ENCODE data around the gene C15orf61.

C15orf61 gene

DNA sequence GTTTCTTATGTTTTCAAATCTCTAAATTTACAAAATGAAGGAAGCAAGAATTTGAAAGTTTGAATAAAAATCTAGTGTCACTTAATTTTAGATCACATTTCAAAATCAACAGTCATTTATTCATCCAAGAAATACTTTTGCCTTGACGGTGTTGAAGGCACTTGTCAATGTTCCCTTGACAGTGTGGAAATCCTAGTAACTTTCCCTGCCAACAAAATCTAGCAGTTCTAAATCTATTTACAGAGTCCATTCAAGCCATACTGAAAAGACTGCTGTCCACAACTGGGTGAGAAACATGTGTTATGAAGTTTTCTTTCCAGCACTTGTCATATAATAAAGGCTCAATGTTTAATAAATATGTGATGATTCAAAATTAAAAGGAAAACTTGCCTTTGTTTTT, 12.9 kb downstream of the C15orf61 start:
- Histone ChIP-seq H3K36me3 (ENCODE audit: control insufficient read depth in 2 of 2, insufficient read depth in 2 of 2, low read length in 2 of 2) (no peaks in the 10 kb centered on the region), H3K27me3 (ENCODE audit: control insufficient read depth in 2 of 2, insufficient read depth in 2 of 2, low read length in 2 of 2) (no peaks in the 10 kb centered on the region), H3K9me3 (ENCODE audit: control insufficient read depth in 2 of 2, low read length in 2 of 2) (no peaks in the 10 kb centered on the region), H3K4me1 (ENCODE audit: control insufficient read depth in 2 of 2, insufficient read depth in 2 of 2, low read length in 2 of 2) (no peaks in the 10 kb centered on the region), H3K9ac (ENCODE audit: low read depth in 1 of 2, low read length in 2 of 2) (no peak overlapping the region), H3K4me3 (ENCODE audit: low read length in 2 of 2) (no peak overlapping the region), H3K27ac (ENCODE audit: low read depth in 2 of 2, low read length in 2 of 2) (no peak overlapping the region)

DNA sequence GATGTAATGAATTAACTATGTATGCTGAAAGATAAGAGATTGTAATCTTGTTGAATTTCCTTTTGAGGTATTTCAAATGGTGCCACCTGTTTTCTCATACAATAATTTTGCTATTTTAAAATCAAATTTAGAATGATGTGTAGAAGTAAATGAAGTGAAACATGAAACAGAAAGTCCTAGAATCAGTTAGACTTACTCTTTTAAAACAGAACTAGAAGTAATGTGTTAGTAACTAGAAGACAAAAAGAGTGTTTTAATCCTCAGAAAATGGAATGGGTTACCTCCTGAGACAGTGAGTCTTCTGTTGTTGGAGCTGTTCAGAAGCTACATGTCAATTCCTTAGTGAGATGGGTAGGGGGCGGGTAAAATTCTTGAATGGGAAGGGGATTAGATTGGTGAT, 13.4 kb downstream of the C15orf61 start:
- no peak overlapping the region for H3K27ac ChIP-seq (ENCODE audit: low read depth in 2 of 2, low read length in 2 of 2)
- H3K36me3 ChIP-seq (ENCODE audit: control insufficient read depth in 2 of 2, insufficient read depth in 2 of 2, low read length in 2 of 2) = no peaks in the 10 kb centered on the region
- H3K27me3 ChIP-seq (ENCODE audit: control insufficient read depth in 2 of 2, insufficient read depth in 2 of 2, low read length in 2 of 2) = no peaks in the 10 kb centered on the region
- no peaks in the 10 kb centered on the region for H3K4me1 ChIP-seq (ENCODE audit: control insufficient read depth in 2 of 2, insufficient read depth in 2 of 2, low read length in 2 of 2)
- H3K9me3 ChIP-seq (ENCODE audit: control insufficient read depth in 2 of 2, low read length in 2 of 2) = no peaks in the 10 kb centered on the region
- H3K9ac ChIP-seq (ENCODE audit: low read depth in 1 of 2, low read length in 2 of 2) = no peak overlapping the region
- H3K4me3 ChIP-seq (ENCODE audit: low read length in 2 of 2) = no peak overlapping the region

DNA sequence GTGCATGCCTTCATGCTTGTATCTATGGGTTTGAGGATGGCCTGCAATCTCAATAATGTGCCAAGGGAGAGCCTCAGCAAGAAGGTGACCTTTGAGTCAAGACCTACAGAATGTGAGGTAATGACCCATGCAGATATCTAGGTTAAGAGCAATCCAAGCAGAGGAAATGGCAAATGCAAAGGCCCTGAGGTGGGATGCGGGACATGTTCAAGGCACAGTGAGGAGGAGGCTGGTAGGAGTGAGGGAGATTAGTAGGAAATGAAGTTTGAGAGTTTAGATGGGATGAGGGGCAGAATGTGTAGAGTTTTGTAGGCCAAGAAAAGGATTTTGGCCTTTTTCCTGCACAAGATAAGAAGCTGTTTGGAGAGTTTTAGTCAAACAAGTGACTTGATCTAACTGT, 16.8 kb downstream of the C15orf61 start:
- Histone ChIP-seq H3K27ac (ENCODE audit: low read depth in 2 of 2, low read length in 2 of 2) (no peak overlapping the region), H3K27me3 (ENCODE audit: control insufficient read depth in 2 of 2, insufficient read depth in 2 of 2, low read length in 2 of 2) (no peaks in the 10 kb centered on the region), H3K36me3 (ENCODE audit: control insufficient read depth in 2 of 2, insufficient read depth in 2 of 2, low read length in 2 of 2) (no peaks in the 10 kb centered on the region), H3K4me3 (ENCODE audit: low read length in 2 of 2) (no peak overlapping the region), H3K4me1 (ENCODE audit: control insufficient read depth in 2 of 2, insufficient read depth in 2 of 2, low read length in 2 of 2) (peaks cover 0 to 7% of the 10 kb centered on the region in 2 donors), H3K9me3 (ENCODE audit: control insufficient read depth in 2 of 2, low read length in 2 of 2) (no peaks in the 10 kb centered on the region), H3K9ac (ENCODE audit: low read depth in 1 of 2, low read length in 2 of 2) (no peak overlapping the region)

DNA sequence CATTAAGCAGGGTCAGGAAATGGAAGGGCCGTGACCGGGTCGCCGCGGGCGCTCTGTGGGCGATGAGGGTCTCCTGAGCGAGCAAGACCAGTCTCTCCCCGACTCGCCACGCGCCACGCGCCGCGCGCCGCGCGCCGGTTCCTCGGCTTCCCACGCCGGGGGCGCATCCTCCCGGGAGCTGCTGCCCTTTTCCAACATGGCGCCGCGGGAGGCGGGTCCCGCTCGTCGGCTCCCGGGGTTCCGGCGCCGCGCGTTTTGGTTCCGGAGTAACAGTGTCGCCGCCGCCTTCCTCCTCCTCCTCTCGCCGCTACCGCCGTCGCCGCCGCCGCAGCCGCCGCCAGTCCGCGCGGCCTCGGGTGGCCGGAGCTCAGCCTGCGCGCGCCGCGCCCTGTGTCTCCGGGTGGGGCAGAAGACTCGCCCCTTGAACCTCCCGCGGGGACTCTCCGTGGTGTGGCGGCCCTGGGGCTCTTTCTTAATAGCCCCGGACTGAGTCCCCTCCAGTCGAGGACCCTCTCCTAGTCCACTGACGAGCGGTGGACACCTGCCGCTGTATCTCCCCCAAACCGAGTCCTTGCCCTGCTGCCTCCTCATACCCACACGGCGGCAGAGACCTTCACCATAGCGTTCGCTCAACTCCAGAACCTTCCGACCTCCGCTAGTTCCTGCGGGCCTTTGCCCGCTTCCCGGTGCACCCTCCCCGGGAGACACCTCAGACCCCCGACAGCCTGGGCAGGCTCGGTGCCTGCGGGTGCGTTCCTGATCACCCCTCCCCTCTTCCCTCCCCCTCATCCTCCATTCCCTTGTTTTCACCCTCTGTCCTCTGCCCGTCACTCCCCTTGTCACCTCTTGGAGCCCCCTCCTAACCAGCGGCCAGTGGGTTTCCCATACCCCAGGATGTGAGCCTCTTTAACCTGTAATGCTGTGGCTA, 21.8 kb downstream of the C15orf61 start, which contains the start of gene MAP2K5:
MAP2K5 (plus strand) TSS at position 284 of the 928 bp plus-strand sequence; CDS start at position 917, 633 bp downstream.
- H3K9ac ChIP-seq (ENCODE audit: low read depth in 1 of 2, low read length in 2 of 2) = peak within 1 kb of the TSS; percentile 92 to 96
- no peaks in the 10 kb centered on the region for H3K9me3 ChIP-seq (ENCODE audit: control insufficient read depth in 2 of 2, low read length in 2 of 2)
- H3K27me3 ChIP-seq (ENCODE audit: control insufficient read depth in 2 of 2, insufficient read depth in 2 of 2, low read length in 2 of 2) = no peaks in the 10 kb centered on the region
- H3K27ac ChIP-seq (ENCODE audit: low read depth in 2 of 2, low read length in 2 of 2) = peak within 1 kb of the TSS; percentile 89 to 90
- peaks cover 18 to 19% of the 10 kb centered on the region in 2 donors for H3K4me1 ChIP-seq (ENCODE audit: control insufficient read depth in 2 of 2, insufficient read depth in 2 of 2, low read length in 2 of 2)
- H3K36me3 ChIP-seq (ENCODE audit: control insufficient read depth in 2 of 2, insufficient read depth in 2 of 2, low read length in 2 of 2) = peaks cover 3 to 5% of the 10 kb centered on the region in 2 donors
- peak within 1 kb of the TSS; percentile 72 to 99 for H3K4me3 ChIP-seq (ENCODE audit: low read length in 2 of 2)

DNA sequence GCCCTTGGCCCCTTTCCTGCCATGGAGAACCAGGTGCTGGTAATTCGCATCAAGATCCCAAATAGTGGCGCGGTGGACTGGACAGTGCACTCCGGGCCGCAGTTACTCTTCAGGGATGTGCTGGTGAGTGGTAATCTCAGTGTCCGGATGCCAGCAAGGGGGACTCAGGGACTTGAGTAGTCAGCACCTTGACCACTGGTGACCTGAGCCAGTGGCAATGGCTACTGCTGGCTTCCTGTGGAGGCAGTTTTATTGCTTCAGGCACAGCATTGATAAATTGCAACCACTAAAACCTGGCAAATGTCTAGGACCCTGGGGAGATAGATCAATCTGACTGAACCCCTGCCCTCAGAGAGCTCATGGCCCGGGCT, 22.4 kb downstream of the C15orf61 start:
- H3K9me3 ChIP-seq (ENCODE audit: control insufficient read depth in 2 of 2, low read length in 2 of 2) = no peaks in the 10 kb centered on the region
- no peaks in the 10 kb centered on the region for H3K27me3 ChIP-seq (ENCODE audit: control insufficient read depth in 2 of 2, insufficient read depth in 2 of 2, low read length in 2 of 2)
- H3K36me3 ChIP-seq (ENCODE audit: control insufficient read depth in 2 of 2, insufficient read depth in 2 of 2, low read length in 2 of 2) = peaks cover 3 to 5% of the 10 kb centered on the region in 2 donors
- peak overlapping the region; percentile 89 to 90 for H3K27ac ChIP-seq (ENCODE audit: low read depth in 2 of 2, low read length in 2 of 2)
- H3K9ac ChIP-seq (ENCODE audit: low read depth in 1 of 2, low read length in 2 of 2) = peak overlapping the region; percentile 92
- peaks cover 19 to 20% of the 10 kb centered on the region in 2 donors for H3K4me1 ChIP-seq (ENCODE audit: control insufficient read depth in 2 of 2, insufficient read depth in 2 of 2, low read length in 2 of 2)
- peak overlapping the region; percentile 72 to 99 for H3K4me3 ChIP-seq (ENCODE audit: low read length in 2 of 2)

DNA sequence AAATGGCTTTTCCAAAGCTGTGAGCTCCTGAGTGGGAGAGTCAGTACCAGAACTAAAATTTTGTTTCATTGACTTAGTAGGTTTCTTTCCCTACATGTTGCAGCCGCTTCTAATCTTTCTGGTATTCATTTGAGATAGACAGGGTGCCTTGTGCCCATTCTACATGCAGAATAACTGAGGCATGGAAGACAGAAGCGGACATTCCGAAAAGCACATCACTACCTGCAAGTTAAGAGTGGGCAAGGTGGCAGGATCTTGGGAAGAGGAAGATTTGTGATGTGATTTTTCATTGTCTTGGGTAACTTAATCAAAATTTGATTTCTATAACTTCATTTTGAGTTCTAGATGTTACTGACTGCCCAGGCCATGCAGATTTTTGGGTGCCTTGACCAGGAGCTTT, 23.5 kb downstream of the C15orf61 start:
- no peaks in the 10 kb centered on the region for H3K27me3 ChIP-seq (ENCODE audit: control insufficient read depth in 2 of 2, insufficient read depth in 2 of 2, low read length in 2 of 2)
- H3K9me3 ChIP-seq (ENCODE audit: control insufficient read depth in 2 of 2, low read length in 2 of 2) = no peaks in the 10 kb centered on the region
- H3K9ac ChIP-seq (ENCODE audit: low read depth in 1 of 2, low read length in 2 of 2) = no peak overlapping the region
- H3K4me3 ChIP-seq (ENCODE audit: low read length in 2 of 2) = peak overlapping the region in 1 of 2 donors; percentile 4
- no peak overlapping the region for H3K27ac ChIP-seq (ENCODE audit: low read depth in 2 of 2, low read length in 2 of 2)
- peaks cover 26 to 27% of the 10 kb centered on the region in 2 donors for H3K4me1 ChIP-seq (ENCODE audit: control insufficient read depth in 2 of 2, insufficient read depth in 2 of 2, low read length in 2 of 2)
- peaks cover 3 to 5% of the 10 kb centered on the region in 2 donors for H3K36me3 ChIP-seq (ENCODE audit: control insufficient read depth in 2 of 2, insufficient read depth in 2 of 2, low read length in 2 of 2)

DNA sequence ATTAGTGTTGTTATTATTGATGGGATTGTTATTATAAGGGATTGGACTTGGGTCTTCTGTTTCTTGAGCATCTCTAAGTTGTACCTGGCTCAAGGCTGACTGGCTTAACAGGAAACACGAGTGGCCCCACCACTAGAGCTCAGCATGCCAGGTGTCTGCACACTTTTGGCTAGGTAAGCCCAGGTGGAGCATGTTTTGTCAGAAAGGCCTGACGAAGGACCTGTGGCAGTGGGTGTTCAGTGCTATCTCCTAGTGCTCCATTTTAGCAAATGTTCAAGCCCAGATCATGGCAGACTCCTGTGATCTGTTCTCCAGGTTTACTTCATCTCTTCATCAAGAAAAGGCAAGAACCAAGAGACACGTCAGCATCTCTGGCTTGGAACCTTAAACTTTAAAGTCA, 24.9 kb downstream of the C15orf61 start:
- Histone ChIP-seq H3K27me3 (ENCODE audit: control insufficient read depth in 2 of 2, insufficient read depth in 2 of 2, low read length in 2 of 2) (no peaks in the 10 kb centered on the region), H3K9me3 (ENCODE audit: control insufficient read depth in 2 of 2, low read length in 2 of 2) (no peaks in the 10 kb centered on the region), H3K4me3 (ENCODE audit: low read length in 2 of 2) (no peak overlapping the region), H3K4me1 (ENCODE audit: control insufficient read depth in 2 of 2, insufficient read depth in 2 of 2, low read length in 2 of 2) (peaks cover 27 to 28% of the 10 kb centered on the region in 2 donors), H3K36me3 (ENCODE audit: control insufficient read depth in 2 of 2, insufficient read depth in 2 of 2, low read length in 2 of 2) (peaks cover 3 to 5% of the 10 kb centered on the region in 2 donors), H3K27ac (ENCODE audit: low read depth in 2 of 2, low read length in 2 of 2) (no peak overlapping the region), H3K9ac (ENCODE audit: low read depth in 1 of 2, low read length in 2 of 2) (no peak overlapping the region)

DNA sequence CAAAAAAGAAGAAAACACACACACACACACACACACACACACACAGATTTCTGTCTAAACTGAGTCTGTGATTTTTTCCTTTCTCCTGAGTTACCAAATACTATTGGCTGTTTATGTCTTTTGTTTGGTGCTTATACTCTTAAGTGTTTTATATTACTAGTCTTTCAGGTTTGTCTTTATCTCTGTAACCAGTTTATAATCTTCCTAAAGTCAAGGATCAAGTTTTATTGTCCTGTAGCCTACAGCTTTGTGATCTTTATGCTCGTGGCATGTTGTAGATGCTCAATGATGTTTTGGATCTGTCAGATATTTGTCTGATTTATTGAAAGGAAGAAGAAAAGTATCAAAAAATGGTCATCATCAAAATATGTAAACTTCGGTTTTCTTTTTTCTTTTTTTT, 26.1 kb downstream of the C15orf61 start:
- peak overlapping the region; percentile 16 to 62 for H3K27ac ChIP-seq (ENCODE audit: low read depth in 2 of 2, low read length in 2 of 2)
- peaks cover 7 to 11% of the 10 kb centered on the region in 2 donors for H3K36me3 ChIP-seq (ENCODE audit: control insufficient read depth in 2 of 2, insufficient read depth in 2 of 2, low read length in 2 of 2)
- H3K4me1 ChIP-seq (ENCODE audit: control insufficient read depth in 2 of 2, insufficient read depth in 2 of 2, low read length in 2 of 2) = peaks cover 24 to 27% of the 10 kb centered on the region in 2 donors
- H3K9ac ChIP-seq (ENCODE audit: low read depth in 1 of 2, low read length in 2 of 2) = no peak overlapping the region
- no peaks in the 10 kb centered on the region for H3K27me3 ChIP-seq (ENCODE audit: control insufficient read depth in 2 of 2, insufficient read depth in 2 of 2, low read length in 2 of 2)
- no peak overlapping the region for H3K4me3 ChIP-seq (ENCODE audit: low read length in 2 of 2)
- no peaks in the 10 kb centered on the region for H3K9me3 ChIP-seq (ENCODE audit: control insufficient read depth in 2 of 2, low read length in 2 of 2)

DNA sequence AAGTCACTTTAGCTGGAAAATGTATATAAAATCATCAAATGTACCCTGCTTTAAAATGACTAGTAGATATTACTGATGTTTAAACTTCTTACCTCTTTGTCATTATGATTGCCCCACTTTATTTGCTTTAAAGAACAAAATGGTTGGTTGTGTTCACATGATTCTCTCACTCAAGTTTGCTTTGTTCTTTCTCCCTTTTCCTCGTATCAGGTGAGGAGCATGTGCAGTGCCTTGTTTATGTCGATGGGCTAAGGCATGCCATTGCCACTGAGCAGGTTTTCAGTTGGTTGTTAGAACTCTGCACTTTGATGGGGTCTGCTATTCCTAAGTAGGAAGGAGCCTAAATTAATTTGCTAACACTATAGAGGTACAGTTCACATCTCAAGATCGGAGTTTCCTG, 26.9 kb downstream of the C15orf61 start:
- peaks cover 24 to 27% of the 10 kb centered on the region in 2 donors for H3K4me1 ChIP-seq (ENCODE audit: control insufficient read depth in 2 of 2, insufficient read depth in 2 of 2, low read length in 2 of 2)
- no peaks in the 10 kb centered on the region for H3K27me3 ChIP-seq (ENCODE audit: control insufficient read depth in 2 of 2, insufficient read depth in 2 of 2, low read length in 2 of 2)
- H3K4me3 ChIP-seq (ENCODE audit: low read length in 2 of 2) = no peak overlapping the region
- H3K36me3 ChIP-seq (ENCODE audit: control insufficient read depth in 2 of 2, insufficient read depth in 2 of 2, low read length in 2 of 2) = peaks cover 7 to 11% of the 10 kb centered on the region in 2 donors
- H3K27ac ChIP-seq (ENCODE audit: low read depth in 2 of 2, low read length in 2 of 2) = no peak overlapping the region
- no peaks in the 10 kb centered on the region for H3K9me3 ChIP-seq (ENCODE audit: control insufficient read depth in 2 of 2, low read length in 2 of 2)
- no peak overlapping the region for H3K9ac ChIP-seq (ENCODE audit: low read depth in 1 of 2, low read length in 2 of 2)

DNA sequence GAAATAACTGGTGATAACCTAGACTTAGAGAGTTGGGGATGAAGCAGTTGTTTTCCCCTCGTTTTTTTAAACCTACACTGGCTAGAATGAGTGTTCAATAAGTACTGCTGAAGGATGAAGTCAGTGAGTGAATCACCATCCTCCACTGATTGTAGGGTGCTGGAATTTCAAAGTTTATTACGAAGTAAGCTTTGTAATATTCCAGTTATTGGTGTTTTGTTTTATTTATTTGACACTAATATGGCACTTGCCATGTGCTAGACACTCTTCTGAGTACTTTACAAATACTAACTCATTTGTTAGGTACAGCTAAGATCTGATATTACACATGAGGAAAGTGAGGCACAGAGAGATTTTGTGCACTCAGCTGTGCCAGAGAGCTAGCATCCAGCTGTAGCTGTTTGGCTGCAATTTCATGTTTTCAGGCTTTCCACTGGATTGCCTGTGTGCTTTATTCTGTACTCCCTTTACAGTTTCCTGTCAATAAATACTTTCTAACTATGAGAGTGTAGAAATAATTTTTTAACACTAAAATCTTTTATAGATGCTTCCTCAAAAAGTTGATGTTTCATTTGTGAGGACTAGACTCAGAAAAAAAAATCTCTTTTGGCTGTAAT, 27.4 kb downstream of the C15orf61 start:
- Histone ChIP-seq H3K27ac (ENCODE audit: low read depth in 2 of 2, low read length in 2 of 2) (peak overlapping the region in 1 of 2 donors; percentile 24), H3K4me3 (ENCODE audit: low read length in 2 of 2) (no peak overlapping the region), H3K9ac (ENCODE audit: low read depth in 1 of 2, low read length in 2 of 2) (no peak overlapping the region)

More for the DNA sequence above, 27.4 kb downstream of the C15orf61 start:
- Histone ChIP-seq H3K27me3 (ENCODE audit: control insufficient read depth in 2 of 2, insufficient read depth in 2 of 2, low read length in 2 of 2) (no peaks in the 10 kb centered on the region), H3K36me3 (ENCODE audit: control insufficient read depth in 2 of 2, insufficient read depth in 2 of 2, low read length in 2 of 2) (peaks cover 7 to 11% of the 10 kb centered on the region in 2 donors), H3K9me3 (ENCODE audit: control insufficient read depth in 2 of 2, low read length in 2 of 2) (no peaks in the 10 kb centered on the region), H3K4me1 (ENCODE audit: control insufficient read depth in 2 of 2, insufficient read depth in 2 of 2, low read length in 2 of 2) (peaks cover 19 to 23% of the 10 kb centered on the region in 2 donors)

All from mucosa of rectum (tissue), 2 donors.